UCSD-AML1 (cell line): Measurements from ENCODE around the gene TARM1.

ENCODE experiments used
- DNase-seq: peaks from one replicate; lab custom pipeline; 2025; ENCODE audit not compliant: unreplicated experiment; lab: John Stamatoyannopoulos, UW

TARM1 gene

DNA sequence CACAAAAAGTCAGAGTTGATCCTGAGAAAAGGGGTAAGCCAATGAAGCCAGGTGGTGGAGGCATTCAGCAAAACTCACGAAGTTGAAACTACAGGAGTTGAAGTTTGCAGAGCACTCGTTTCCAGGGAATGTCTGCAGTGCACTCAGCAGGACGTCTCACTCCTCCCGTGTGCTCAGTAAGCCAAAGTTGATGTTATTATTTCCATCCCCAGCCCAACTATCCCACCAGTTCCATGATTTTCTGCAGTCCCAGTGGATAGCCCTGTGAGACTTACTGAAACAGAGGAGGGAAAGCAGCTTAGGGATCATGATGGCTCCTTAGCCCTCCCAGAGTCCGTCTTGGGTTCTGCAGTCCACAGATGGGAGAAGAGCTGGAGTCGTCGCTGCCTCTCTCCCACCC is at the start of gene TARM1:
TARM1 (minus strand) TSS at position 334 of the 400 bp plus-strand sequence; CDS start at position 309, 25 bp downstream.
- DNase-seq, result no peak

DNA sequence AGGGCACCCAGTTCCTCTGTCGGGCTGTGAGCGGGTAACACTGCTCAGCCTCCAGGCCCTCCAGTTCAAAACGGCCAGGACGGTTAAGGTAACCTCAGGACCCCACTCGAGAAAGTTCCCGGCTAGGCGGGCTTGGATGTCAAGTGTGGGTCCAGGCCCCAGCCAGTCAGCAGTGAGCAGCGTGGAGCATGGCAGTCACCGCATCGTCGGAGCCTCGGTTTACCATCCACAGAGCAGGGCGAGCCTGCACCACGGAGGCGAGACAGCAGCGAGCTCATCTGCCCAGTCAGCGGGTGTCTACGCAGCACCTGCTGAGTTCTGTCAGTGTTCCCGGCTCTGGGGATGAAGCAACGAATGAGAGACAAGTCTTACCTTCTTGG is 48.4 kb upstream of the TARM1 start:
- DNase-seq, result no peak

DNA sequence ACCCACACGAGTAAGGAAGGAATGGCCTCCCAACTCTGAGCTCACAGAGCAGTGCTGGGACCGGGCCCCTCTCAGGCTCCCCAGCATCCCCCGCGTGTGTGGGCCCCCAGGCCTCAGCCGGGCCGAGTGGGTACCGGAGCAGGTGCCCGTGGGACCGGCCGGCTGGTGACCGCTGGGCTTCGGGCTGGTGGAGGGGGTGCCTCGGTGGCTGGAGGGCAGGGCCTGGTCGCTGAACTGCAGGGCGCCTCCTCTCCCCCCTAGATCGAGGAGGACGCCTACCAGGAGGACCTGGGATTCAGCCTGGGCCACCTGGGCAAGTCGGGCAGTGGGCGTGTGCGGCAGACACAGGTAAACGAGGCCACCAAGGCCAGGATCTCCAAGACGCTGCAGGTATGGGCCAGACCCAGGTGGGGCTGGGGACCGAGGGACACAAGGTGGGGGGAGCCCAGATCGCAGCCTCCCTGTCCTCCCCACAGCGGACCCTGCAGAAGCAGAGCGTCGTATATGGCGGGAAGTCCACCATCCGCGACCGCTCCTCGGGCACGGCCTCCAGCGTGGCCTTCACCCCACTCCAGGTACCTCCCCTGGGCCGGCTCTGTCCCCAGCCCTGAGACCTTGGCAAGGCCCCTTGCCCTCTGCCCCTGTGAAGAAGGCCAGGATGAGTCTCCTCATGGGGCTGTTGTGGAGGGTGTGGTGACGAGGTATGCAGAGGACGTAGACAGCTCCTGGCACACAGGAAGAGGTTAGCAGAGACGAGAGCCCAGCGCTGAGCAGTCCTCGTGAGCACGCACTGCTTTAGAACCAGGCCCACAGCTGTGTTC is 47.8 kb upstream of the TARM1 start:
- no peak for DNase-seq

DNA sequence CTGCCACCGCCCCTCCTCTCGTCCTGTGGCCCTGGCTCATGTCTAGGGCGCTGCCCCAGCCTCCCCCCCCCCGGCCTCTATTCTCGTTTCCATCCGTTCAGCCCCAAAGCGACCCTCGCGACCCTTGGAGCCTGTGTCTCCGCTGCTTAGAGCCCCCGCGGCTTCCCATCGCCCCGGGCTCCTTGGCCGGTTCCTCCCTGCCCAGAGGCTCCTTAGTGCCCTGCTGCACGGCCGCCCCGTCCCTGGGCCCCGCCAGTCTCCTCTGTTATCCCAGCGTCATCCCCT is 47.2 kb upstream of the TARM1 start:
- no peak for DNase-seq

DNA sequence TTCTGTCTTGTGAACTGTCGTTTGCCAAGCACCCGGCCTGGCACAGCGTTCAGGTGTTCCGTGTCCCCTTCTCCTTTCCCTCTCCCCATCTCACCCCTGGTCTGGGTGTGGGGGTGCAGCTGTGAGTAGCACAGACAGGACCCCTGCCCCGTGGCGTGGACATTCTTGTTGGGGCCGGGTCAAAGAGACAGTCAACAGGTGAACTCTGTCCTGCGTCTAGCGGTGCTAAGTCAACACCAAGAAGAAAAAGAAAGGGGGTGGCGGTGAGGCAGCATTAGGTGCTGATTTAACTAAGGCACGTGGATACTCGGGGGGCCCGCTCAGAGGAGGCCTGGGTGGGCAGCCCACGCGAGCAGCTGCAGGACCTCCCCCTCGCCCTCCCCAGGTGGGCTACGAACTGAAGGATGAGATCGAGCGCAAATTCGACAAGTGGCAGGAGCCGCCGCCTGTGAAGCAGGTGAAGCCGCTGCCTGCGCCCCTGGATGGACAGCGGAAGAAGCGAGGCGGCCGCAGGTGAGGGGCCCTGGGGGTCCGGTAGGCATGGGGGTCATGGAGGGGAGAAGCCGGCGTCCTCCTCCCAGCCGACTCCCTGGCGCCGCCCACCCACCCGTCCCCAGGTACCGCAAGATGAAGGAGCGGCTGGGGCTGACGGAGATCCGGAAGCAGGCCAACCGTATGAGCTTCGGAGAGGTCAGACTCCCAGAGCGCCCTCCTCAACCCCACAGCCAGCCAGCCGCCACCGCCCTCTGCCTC is 46.7 kb upstream of the TARM1 start:
- DNase-seq, result no peak

DNA sequence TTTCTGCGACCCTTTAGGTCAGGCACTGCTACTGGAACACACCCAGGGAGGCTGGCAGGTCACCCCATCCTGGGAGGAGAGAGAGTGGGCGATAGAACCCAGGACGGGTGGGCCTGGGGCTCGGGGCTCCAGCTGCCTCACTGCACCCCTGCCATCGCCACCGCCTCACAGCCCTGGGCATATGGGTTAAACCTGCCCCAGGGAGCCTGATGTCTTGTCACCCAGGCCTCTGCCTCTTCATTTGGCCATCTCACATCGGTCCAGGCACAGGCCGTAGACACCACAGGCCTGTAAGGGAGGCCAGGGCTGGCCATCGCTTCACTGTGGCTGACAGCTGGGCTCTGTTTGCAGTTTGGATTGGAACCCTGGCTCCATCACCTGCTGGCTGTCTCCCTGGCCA is 44.5 kb upstream of the TARM1 start:
- no peak for DNase-seq

DNA sequence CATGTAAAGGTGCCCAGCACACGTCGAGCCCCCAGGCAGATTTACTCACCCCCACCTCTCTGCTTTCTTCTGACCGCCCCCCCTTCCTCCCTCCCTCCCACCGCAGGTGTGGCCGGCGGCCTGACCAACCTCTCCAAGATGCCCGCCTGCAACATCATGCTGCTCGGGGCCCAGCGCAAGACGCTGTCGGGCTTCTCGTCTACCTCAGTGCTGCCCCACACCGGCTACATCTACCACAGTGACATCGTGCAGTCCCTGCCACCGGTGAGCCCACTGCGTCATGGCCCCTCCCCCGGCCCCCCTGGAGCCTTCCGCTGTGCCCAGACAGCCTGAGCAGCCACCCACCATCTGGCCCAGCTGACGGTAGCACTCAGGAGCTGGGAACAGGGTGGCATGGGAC is 43.2 kb upstream of the TARM1 start:
- DNase-seq, result no peak

DNA sequence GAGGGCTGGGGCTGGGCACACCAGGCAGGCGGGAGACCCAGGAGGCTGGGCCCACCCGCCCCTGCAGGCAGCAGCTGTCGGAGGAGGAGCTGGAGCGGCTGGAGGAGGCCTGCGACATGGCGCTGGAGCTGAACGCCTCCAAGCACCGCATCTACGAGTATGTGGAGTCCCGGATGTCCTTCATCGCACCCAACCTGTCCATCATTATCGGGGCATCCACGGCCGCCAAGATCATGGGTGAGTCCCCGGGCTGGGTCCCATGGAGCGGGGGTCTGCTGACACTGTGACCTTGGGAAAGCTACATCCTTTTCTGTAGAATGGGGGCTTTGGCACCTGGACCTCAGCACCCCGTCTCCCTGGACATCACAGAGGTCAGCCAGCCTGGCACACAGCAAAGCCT is 42.5 kb upstream of the TARM1 start:
- DNase-seq, result no peak

DNA sequence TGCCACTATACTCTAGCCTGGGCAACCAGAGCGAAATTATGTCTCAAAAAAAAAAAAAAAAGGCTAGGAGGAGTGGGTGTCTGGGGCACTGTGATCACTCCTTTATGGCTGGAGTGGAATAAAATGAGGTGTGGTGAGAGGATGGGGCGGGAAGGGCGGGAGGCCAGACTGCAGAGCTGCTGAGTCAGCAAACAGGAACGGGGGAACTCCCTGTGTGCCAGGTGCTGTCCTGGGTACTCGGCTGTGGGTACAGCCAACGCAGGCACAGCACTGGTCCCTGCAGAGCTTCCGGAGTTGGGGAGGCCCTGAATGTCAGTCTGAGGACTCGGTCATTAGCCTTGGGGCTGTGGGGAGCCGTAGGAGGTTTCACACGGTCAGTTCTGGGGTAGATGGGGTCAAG is 40.1 kb upstream of the TARM1 start:
- DNase-seq, result no peak

DNA sequence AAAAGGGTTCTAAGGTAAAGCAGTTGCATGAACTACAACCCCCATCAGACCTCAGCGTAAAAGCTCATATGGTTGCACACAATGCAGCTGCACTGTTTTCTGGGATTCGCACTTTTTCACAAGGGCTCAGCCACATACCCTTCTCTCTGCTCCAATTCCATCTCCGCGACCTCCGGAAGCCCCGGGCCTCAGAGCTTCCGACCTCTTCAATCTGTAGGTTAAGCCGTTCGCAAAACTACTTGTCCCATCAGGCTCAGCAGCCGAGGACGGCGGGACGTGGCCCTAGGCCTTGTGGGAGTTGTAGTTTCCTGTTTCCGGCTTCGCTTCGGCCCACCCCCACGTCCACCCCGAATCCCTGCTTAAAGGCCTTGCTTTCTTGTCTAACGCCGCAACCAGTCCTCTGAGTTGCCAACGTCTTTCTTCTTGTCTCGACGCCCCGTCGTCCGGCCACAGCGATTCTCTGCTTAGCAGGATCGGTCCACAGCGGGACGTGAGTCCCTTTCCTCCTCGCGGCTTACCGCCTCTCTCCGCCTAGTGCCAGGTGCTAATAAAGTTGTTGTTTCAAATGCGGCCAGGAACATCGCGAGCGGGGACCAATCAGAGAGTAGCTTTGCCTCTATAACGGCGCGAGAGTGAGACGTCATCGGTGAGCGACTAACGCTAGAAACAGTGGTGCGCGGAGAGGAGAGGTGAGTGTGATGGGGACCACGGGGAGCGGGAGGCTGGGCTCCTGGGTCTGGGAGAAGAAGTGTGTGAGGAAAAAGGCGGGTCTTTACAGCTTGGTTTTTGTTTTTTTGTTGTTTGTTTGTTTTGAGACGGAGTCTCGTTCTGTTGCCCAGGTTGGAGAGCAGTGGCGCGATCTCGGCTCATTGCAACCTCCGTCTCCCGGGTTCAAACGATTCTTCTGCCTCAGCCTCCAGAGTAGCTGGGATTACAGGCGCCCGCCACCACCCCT is 34.2 kb upstream of the TARM1 start, which contains the start of the genes PRPF31 and TFPT:
PRPF31 (plus strand) TSS at position 646 of the 955 bp plus-strand sequence. CDS start 2,525 bp downstream, outside the sequence.
TFPT (minus strand) TSS at position 549 of the 955 bp plus-strand sequence; CDS start at position 161, 388 bp downstream.
- peak; percentile 96 for DNase-seq

DNA sequence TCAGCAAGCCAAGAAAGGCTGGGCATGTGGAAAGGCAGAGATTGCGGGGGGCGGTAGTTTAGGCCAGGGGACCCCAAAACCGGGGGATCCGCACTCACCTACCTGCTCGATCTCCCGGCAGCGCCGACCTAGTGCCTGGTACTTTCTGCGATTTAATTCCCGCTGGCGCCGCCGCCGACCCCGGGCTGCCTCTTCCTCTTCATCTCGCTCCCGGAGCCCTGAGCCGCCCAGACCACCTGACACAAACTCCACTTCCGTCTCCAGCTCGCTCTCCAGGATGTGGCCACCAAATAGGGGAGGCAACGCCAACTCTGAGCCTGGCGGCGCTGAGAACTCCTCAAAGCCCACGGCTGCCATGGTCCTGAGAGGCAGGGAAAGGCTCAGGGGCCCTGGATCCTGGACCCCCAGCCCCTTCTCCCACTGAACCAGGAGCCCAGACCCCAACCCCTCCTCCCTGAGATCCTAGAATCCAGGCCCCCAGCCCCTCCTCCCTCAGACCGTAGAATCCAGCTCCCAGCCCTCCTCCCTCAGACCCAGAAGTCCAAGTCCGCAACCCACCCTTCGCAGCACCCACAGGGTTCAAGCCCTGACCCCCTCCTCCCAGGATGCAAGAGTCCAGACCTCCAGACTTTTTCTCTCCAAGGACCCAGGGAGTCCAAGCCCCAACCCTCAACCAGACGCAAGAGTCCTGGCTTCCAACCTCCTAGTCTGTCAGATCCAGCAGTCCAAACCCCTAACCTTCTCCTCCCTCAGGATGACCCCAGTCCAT is 33.4 kb upstream of the TARM1 start:
- peak; percentile 76 for DNase-seq

DNA sequence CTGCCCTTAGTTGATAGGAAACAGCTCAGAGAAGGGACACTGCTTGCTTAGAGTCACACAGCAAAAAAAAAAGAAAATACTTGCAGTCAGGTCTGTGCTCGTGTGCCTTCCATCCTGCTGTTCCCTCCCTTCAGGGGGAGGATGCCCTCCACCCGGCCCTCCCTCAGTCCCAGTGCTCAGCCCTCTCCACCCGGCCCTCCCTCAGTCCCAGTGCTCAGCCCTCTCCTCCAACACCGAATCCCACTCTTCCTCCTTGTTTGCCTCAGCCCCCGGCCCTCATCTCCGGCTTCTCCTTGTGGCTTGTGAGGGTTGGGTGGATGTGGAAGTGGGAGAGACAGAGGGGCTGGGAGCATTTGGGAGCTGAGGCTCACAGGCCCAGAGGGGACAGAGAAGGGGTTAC is 28.5 kb upstream of the TARM1 start:
- no peak for DNase-seq

DNA sequence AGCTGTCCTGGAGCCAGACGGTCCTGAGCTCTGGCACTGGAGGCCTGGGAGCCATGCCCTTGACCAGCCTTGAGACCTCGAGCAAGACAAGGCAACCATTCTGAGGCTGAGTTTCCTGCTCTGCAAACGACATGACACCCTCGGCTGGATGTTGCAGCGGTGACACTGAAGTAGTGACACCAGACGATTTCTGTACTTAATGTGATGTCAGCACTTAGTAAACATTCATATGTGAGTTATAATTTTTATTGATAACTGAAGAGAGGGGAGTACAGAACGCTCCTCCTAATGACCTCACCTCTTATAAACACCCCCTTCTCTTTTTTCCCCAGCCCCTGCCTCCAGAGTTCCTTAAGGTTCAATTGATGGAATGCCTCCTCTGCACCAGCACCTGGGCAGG is 27.3 kb upstream of the TARM1 start:
- no peak for DNase-seq

DNA sequence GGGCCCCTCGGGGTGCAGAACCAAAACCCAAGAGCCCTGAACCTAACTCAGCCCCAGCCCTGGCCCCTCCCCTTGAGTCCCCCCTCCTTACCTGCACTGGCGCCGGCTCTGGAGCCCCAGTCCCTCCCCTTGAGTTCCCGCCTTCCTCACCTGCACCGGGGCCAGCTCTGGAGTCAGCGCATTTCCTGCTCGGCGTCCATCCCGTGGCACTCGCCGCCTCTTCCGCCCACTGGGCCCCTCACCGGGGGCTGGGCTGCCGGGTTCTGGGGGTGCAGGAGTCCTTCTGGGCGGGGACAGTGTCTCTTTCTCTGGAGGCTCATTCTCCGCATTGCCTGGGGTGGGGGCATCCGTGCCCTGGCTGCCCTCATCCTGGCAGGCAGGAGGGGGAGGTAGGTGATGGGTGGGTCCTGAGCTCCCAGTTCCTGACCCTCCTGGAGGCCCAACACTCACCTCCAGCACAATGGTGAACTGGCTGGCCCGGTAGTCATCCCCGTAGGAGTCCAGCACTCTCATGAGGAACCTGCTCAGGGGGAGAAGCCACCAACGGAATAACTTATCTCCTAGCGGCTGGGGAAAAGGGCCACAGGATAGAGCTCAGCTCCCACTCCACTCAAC is 26.8 kb upstream of the TARM1 start:
- no peak for DNase-seq

DNA sequence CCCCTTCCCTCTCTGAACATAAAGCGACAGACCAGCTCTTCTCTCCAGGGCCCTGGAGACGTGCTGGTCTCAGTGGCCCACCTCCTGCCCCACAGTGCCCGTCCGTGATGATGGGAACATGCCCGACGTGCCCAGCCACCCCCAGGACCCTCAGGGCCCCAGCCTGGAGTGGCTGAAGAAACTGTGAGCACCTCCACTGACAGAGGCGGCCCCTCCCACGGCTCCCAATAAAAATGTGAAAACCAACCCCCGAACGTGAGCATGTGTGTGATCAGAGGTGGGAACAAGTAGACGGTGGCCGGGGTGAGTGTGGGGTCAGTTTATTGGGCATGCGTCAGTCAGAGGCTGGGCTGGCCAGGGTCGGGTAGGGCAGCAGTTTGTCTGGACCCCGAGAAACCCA is 25.6 kb upstream of the TARM1 start:
- DNase-seq, result no peak

DNA sequence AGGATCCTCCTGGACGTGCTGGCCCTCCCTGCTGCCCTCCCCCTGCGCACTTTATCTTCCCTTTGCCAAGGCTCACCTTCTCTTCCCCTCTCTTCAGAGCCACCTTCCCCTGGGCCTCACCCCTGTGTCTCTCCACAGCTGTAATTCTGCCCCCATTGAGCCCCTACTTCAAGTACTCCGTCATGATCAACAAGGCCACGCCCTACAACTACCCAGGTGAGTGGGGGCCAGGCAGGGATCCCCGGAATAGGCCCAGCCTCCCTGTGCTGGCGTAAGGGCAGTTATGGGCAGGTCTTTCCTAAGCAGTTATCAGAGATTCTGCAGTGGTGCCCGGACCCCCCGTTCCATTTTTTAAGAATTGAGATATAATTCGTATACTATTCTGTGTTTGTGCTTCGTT is 24.6 kb upstream of the TARM1 start:
- DNase-seq, result no peak

DNA sequence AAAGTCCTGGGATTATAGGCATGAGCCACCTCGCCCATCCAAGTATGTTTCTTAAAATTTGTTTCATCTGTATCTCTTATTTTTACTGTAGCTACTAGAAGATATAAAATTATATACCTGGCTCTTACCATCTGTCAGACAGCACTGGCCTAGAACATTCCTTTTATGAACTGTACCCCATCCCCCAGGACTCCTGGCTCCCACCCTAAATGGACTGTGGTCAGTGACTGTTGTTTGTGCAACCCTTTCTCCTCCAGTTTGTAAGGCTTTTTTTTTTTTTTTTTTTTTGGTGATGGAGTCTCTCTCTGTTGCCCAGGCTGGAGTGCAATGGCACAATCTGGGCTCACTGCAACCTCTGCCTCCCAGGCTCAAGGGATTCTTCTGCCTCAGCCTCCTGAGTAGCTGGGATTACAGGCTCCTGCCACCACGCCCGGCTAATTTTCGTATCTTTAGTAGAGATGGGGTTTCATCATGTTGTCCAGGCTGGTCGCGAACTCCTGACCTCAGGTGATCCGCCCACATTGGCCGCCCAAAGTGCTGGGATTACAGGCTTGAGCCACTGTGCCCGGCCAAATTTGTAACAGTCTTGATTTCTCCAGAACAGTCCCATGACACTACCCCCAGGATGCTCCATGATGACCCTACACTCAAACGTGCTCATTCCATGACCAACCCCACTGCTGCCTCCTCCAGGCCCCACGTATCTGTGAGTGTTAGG is 24.0 kb upstream of the TARM1 start:
- DNase-seq, result no peak

DNA sequence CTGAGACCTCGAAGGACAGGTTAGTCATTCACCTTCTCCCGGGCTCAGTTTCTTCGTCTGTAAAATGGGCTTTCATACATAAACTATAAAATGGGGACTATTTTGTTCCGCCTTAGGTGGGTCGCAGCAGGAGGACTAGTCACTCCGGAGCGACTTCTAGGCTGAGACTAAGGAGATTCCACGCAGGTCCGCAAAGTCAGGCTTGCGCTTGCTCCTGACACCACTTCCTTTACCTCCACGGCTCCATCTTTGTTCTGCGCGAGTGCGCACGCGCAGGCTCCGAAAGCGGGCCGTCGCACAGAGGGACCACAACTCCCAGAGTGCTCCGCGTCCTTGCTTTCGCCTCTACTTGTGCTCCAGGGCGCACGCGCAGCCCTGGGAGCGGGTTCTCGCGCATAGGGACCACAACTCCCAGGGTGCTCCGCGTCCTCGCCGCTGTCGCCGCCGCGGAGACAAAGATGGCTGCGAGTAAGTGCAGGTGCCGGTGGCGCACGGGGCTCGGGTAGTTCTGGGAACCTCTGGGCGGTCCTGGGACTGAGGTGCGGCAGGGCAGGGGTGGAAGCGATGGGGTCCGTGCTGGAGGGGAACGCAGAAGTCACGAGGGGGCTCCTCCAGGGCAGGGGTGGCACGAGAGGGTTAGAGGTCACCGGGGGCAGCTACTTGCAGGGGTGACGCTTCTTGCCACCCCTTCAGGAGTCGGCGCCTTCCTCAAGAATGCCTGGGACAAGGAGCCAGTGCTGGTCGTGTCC is 21.4 kb upstream of the TARM1 start, which contains the start of gene NDUFA3:
NDUFA3 (plus strand) TSS at position 435 of the 749 bp plus-strand sequence; CDS start at position 459, 24 bp downstream.
- peak; percentile 99 for DNase-seq

DNA sequence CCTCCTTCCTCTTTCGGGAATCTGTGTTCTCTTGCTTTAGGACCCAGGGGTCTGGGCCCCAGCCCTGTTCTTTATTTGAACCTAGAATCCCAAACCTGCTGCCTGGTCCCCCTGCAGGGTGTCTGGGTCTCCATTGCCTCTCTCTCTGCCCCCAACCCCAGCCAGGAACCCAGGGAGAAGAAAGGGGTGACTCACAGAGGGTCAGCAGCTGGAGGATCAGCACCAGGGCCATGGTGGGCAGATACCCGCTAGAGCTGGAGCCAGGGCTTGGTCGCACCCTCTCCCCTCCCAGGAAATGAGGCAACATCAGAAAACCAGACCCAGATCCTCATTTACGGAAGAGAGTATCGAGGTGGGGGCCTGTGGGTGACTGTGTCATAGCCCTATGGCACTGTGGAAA is 19.4 kb upstream of the TARM1 start, which contains the start of gene OSCAR:
OSCAR (minus strand) TSS at position 243 of the 400 bp plus-strand sequence; CDS start at position 232, 11 bp downstream.
- DNase-seq, result peak; percentile 71
